Fibroblast of lung (primary cell): ENCODE measurements around the gene COL19A1.

Source experiments
- CTCF ChIP-seq, 2 donors: IDR thresholded peaks in 1 of 2; conservative IDR thresholded peaks in 1 of 2; 1 replicate in 1 of 2; 2 replicates in 1 of 2; pipeline ENCODE4 v1.5.1; 2011 to 2012; ENCODE audit warnings: low read length in 2 of 2, control low read depth in 1 of 2, inconsistent platforms in 1 of 2, low read depth in 1 of 2, mild to moderate bottlenecking in 1 of 2
- EZH2 ChIP-seq: IDR thresholded peaks from 2 replicates; pipeline ENCODE4 v1.5.1; 2012; ENCODE audit warnings: low read length, control low read depth, mild to moderate bottlenecking; ENCODE audit errors: missing control alignments

DNA sequence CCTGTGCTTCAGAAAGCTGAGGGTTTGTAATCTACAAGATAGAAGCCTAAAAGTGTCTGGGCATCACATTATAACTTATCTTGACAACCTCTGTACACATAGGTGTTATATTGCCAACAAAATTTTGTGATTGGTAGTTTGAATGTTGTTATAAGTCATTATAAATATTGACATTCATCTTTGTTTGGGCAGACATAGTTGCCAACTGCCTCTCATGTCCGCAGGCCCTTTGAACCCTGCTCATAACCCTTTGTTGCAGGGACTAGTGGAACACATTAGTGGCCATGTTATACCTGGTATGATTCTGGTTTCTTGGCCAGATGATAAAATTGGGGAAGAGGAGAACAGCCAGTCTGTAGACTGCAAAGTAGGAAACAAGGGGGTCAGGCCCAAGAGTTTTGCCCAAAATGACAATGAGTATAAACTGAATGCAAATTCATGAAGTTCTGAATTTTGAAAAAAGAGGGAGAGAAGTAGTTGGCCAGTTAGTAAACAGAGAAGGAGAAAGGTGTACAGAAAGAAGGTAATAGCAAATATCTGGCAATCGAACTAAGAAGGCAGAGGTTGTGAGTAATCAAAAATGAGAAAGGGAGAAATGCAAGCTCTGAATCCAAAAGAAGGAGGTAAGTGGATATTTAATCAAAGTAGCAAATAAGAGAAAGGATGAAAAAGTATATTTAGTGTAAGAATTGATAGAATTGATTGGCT, 48.0 kb upstream of the COL19A1 start:
- TF ChIP-seq CTCF (conservative IDR thresholded peaks at IDR 0.05 in 1 of 2, IDR thresholded peaks at IDR 0.05 in 1 of 2; ENCODE audit: low read depth in 1 of 2, low read length in 2 of 2) (no peak), EZH2 (no peak)
